Bone marrow (tissue), 2 donors: ENCODE measurements around the gene SEL1L3.
A peak's percentile ranks its signal among the peaks of the same experiment; 100 is the strongest.

ENCODE experiments used
- DNase-seq, 2 donors: peaks; one replicate each; lab custom pipeline; 2025; lab: John Stamatoyannopoulos, UW

SEL1L3 gene

DNA sequence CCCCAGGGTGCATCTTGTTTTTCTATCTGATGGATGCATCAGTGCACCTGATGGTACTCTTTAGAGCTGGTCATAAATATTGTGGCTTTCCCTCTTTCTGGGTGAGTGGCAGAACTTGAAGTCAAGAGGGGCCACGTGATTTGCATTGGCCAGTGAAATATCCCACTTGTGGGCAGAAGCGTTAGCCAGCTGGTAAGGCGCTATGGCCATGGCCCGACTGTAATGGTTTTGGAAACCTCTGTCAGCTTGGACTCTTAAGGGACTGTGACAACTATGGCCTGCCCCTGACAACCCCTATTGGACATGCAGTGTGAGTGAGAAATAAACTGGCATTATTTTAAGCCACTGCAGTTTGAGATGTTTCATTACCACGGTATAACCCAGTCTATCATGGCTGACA lies 72.8 kb downstream of the SEL1L3 start:
- DNase-seq = no peak

- no peak for DNase-seq
Measured at GRCh38 chr4:25788703-25789238, 74.0 kb downstream of the SEL1L3 start.

DNA sequence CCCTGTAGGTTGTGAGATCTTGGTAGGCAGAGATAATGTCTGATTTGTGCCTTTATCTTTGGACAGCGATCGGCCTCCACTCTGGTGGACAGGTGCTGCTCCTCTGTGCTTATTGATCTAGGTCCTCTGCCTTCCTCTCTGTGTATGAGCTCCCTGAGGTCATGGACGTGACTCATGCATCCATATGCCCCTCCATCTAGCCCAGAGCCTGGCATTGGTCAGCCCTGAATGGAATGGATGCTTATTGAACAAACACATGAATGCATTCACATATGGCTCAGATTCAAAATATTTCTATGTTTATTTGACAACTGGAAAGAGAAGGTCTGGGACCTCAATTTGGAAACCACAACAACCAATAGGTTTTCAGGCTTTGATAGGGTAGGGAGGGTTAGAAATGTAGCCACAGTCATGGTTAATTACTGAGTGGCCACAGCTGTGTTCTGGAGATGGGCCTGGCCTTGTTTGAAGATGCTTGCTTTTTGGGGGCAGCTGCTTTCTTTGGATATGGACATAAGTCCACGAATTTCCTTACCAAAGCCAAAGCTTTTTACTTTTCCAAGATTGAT lies 76.2 kb downstream of the SEL1L3 start:
- no peak for DNase-seq

GRCh38 chr4:25783943-25784342 lies 78.8 kb downstream of the SEL1L3 start:
- DNase-seq = peak in 1 of 2 donors; percentile 65

GRCh38 chr4:25783126-25783525 lies 79.7 kb downstream of the SEL1L3 start:
- no peak for DNase-seq

GRCh38 chr4:25782482-25782881 lies 80.3 kb downstream of the SEL1L3 start:
- no peak for DNase-seq

GRCh38 chr4:25779021-25779420 lies 83.8 kb downstream of the SEL1L3 start:
- no peak for DNase-seq

DNA sequence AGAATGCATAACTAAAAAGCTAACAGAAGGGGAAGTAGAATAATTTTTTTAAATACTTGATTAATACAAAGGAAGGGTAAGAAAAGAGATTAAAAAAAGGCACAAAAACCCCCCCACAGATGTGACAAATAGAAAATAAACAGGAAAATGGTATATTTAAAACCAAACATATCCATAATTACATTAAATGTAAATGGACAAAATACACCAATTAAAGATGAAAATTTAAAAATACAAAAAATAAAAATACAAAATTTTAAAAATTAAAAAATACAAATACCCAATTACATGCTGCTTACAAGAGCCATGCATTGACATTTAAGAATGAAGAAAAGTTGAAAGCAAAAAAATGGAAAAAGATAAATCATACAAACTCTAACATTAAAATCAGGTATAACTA lies 86.0 kb downstream of the SEL1L3 start:
- DNase-seq = no peak

DNA sequence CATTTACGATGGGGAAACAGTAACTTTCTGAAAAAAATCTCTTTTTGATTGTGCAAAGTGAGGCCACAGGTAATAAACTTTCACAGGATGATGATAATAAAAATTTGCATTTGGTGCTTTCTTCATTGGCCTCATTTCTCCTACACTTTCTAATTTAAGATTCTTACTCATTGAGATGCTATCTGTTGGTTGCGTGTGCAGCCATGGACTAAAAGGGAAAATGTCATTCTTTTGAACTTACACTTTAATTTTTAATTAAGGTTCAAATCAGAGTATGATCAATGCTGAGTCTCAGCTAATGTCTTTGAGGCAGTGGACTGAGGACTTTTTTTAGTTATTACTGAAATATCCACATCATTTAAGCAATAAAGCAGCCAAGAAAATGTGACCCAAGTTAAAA lies 87.6 kb downstream of the SEL1L3 start:
- DNase-seq = no peak

- no peak for DNase-seq
Measured at GRCh38 chr4:25773358-25773757, 89.4 kb downstream of the SEL1L3 start.

DNA sequence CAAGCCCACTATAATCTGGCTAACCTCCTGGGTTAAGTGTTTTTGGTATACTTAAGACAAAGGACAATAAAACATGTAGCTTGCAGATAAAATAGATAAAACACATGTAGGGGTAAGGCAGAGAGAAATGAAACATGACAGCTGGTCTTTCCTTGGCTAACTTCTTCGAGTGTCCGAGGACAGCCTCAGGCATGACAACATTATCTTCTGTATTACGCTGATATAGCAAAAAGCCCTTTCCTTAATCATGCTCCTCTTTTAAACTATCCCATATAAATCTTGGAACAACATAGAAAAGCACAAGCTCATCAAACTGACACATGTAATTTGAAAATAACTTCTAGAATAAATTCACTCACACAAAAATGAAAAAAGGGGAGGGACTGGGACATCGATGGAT lies 91.1 kb downstream of the SEL1L3 start:
- no peak for DNase-seq

DNA sequence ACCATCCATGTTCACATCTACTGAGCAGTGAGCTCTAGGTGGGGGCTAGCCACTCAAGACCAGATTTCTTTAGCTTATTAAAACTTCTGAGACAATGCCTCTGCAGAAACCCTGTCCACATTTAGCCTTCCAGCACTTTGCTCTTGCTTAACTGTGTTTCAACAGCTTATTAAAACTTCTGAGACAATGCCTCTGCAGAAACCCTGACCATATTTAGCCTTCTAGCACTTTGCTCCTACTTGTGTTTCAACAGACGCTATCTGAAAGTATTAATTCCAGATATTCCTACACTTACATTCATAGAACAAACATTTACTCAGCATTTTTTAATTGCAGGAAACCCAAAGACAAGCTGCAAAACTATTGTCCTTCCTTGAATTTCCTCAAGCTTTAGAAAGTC lies 91.9 kb downstream of the SEL1L3 start:
- no peak for DNase-seq

DNA sequence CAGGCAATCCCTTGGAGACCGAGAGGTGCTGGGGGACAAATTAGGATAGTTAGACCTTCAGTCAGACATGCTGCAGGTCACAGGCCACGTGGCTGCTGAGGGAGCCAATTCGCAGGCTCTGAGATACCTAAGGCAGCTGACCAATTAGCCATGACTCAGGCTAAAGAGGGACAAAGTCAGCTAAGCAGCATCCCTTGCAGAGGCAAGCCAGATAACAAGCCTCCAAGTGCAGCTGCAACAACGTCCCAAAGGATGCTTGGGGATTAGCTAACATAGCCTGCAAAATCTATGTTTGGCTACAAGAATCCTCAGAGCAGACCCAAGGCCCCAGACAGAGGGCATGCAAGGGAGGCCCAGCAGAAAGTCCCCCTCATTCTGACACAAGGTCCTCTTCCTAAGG lies 93.5 kb downstream of the SEL1L3 start:
- no peak for DNase-seq

DNA sequence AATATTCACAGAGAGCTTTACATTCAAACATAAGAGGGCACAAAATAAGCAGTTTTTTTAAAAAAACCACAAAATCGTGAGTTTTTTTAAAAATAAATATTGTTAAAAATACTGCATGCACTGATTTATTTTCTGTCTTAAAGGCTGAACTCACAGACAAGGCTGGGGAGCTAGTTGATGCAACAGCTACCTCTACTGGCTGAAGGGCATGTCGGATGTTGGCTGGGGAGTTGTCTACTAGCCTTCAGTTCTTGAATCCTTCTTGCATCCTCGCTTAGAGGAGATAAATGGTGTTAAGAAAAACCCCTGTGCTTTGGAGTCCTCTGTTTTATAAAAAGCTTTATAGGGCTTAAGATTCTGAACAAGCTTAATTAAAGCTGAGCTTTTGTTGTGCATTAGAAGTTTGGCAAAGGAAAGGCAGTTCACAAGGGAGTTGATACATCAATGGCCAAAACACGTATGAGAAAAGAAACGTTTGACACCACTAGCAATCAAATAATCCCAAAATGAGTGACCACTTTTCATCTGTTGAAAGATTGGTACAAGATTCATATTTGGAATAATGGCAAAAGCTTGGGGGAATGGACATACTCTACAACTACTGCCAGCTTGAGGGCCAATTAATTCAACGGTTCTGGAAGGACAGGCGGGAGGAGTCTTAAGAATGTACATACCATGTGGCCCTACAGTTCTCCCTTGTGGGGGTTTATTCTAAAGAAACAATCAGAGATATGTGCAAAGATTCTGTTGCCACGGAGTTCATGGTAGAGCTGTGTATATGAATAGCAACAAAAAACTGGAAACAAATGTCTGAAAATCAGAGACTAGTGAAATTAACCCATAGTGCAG lies 94.7 kb downstream of the SEL1L3 start:
- no peak for DNase-seq

GRCh38 chr4:25760518-25761157 lies 102.2 kb downstream of the SEL1L3 start:
- DNase-seq = no peak

- DNase-seq = no peak
Measured at GRCh38 chr4:25760048-25760447, 102.7 kb downstream of the SEL1L3 start.

GRCh38 chr4:25759101-25759500 lies 103.7 kb downstream of the SEL1L3 start:
- DNase-seq = no peak

DNA sequence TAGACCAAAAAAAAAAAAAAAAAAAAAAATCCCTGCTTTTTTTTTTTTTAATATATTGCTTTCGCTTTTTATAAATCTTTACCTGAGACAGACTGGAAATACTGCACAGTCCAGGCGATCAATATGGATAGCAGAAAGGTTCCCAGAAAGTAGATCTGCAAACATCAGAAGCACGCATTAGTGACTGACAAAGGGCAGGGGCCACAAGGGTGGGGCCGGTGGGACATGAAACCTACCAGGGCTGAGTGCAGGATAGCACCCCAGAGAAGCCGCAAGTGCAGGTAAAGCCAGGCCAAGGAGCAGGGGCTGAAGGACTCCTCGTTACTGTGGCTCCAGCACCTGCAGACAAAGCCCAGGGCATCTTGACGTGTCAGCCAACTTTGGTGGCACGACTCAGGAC lies 105.3 kb downstream of the SEL1L3 start:
- DNase-seq = no peak

DNA sequence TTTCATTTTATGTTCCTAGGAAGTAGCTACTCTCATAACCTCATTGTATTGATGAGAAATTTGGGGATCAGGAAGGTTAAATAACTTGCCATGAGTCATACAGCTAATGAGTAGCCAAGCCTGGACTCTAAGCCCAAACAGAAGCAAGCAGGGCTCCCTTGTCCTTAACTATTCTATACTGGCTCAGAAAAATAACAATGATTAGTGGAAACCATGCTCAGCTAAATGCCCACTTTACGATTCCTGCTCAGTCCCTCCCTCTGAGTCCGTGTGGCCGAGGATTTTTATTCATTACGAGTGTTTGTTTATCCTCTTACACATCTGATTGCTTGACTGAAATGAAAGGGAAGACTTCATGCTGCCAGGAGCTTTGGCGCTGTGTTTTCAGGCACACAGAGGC lies 106.3 kb downstream of the SEL1L3 start:
- DNase-seq = no peak

- DNase-seq = no peak
Measured at GRCh38 chr4:25755911-25756310, 106.9 kb downstream of the SEL1L3 start.

DNA sequence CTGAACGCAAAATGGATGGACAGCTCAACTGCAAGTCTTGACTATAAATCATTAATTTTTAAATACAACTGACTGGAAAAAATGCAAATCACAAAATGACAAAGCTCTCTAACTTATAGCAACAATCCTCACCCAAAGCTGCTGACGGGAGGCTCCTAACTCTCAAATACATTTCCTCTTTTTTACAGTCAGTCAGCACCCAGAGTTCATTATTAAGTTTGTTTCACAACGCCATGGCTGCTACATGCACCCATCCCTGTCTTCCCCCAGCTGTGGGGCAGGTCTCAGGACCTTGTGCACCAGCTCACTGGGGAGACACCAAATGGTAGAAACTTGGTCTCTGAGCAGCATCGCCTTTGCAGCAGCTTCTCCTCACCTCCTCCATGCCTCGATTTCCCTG lies 109.5 kb downstream of the SEL1L3 start:
- DNase-seq = no peak

GRCh38 chr4:25750874-25751273 lies 111.9 kb downstream of the SEL1L3 start:
- DNase-seq = no peak

- DNase-seq = no peak
Measured at GRCh38 chr4:25749150-25749794, 113.5 kb downstream of the SEL1L3 start.
